Measurements from ENCODE around the gene USP43.
"Not testable (repeated sequence)": the region's sequence is repeated elsewhere in the genome, so short reads cannot be mapped to it uniquely, and the experiment has no call there.

Gene USP43

GRCh38 chr17:9658593-9659211, 13.4 kb downstream of the USP43 start:
- DNase-seq (ENCODE audit: low spot score) = no peak
- in situ Hi-C loops (cut with MboI; ENCODE audit: low sequenced_read_pairs, unreplicated experiment) = no loop called here
- no peak for TF ChIP-seq CTCF (IDR thresholded peaks at IDR 0.05; ENCODE audit: borderline replicate concordance, control extremely low read depth, extremely low read depth, insufficient read depth, missing control alignments)

GRCh38 chr17:9661027-9661426, 15.7 kb downstream of the USP43 start:
- no peak for DNase-seq (ENCODE audit: low spot score)
- in situ Hi-C loops (cut with MboI; ENCODE audit: low sequenced_read_pairs, unreplicated experiment) = no loop called here
- TF ChIP-seq CTCF (IDR thresholded peaks at IDR 0.05; ENCODE audit: borderline replicate concordance, control extremely low read depth, extremely low read depth, insufficient read depth, missing control alignments) = no peak

GRCh38 chr17:9663511-9663910, 18.2 kb downstream of the USP43 start:
- in situ Hi-C loops (cut with MboI; ENCODE audit: low sequenced_read_pairs, unreplicated experiment); DNase-seq (ENCODE audit: low spot score): not testable (repeated sequence)

GRCh38 chr17:9666461-9667050, 21.2 kb downstream of the USP43 start:
- in situ Hi-C loops (cut with MboI; ENCODE audit: low sequenced_read_pairs, unreplicated experiment) = no loop called here
- no peak for DNase-seq (ENCODE audit: low spot score)
- no peak for TF ChIP-seq CTCF (IDR thresholded peaks at IDR 0.05; ENCODE audit: borderline replicate concordance, control extremely low read depth, extremely low read depth, insufficient read depth, missing control alignments)

- DNase-seq (ENCODE audit: low spot score) = no peak
- in situ Hi-C loops (cut with MboI; ENCODE audit: low sequenced_read_pairs, unreplicated experiment) = no loop called here
- TF ChIP-seq CTCF (IDR thresholded peaks at IDR 0.05; ENCODE audit: borderline replicate concordance, control extremely low read depth, extremely low read depth, insufficient read depth, missing control alignments) = no peak
Measured at GRCh38 chr17:9668517-9668916, 23.2 kb downstream of the USP43 start.

GRCh38 chr17:9669551-9670008, 24.3 kb downstream of the USP43 start:
- TF ChIP-seq CTCF (IDR thresholded peaks at IDR 0.05; ENCODE audit: borderline replicate concordance, control extremely low read depth, extremely low read depth, insufficient read depth, missing control alignments) = no peak
- in situ Hi-C loops (cut with MboI; ENCODE audit: low sequenced_read_pairs, unreplicated experiment) = no loop called here

GRCh38 chr17:9670596-9670995, 25.3 kb downstream of the USP43 start:
- in situ Hi-C loops (cut with MboI; ENCODE audit: low sequenced_read_pairs, unreplicated experiment) = no loop called here
- no peak for DNase-seq (ENCODE audit: low spot score)
- TF ChIP-seq CTCF (IDR thresholded peaks at IDR 0.05; ENCODE audit: borderline replicate concordance, control extremely low read depth, extremely low read depth, insufficient read depth, missing control alignments) = no peak

More at GRCh38 chr17:9669551-9670008, 24.3 kb downstream of the USP43 start:
- no peak for DNase-seq (ENCODE audit: low spot score)
